CD4-positive, alpha-beta T cell treated with Interleukin-6 at 100 ng/mL for 8 hours (primary cell): ENCODE results near the gene AR.
"Not testable (repeated sequence)": the region's sequence is repeated elsewhere in the genome, so short reads cannot be mapped to it uniquely, and the experiment has no call there.

Experiments used
- DNase-seq: peaks from one replicate; pipeline ENCODE4 v3.0.0-alpha.2; 2020; ENCODE audit warnings: mixed read lengths, low spot score

AR gene

GRCh38 chrX:67635424-67635823 lies 91.6 kb downstream of the AR start:
- DNase-seq = no peak

GRCh38 chrX:67636532-67636931 lies 92.7 kb downstream of the AR start:
- no peak for DNase-seq

GRCh38 chrX:67637293-67637692 lies 93.5 kb downstream of the AR start:
- not testable (repeated sequence) for DNase-seq

- DNase-seq = no peak
Measured at GRCh38 chrX:67648361-67648760, 104.5 kb downstream of the AR start.

- DNase-seq = no peak
Measured at GRCh38 chrX:67651437-67652142, 107.8 kb downstream of the AR start.

- no peak for DNase-seq
Measured at GRCh38 chrX:67652543-67652942, 108.7 kb downstream of the AR start.

- DNase-seq = no peak
Measured at GRCh38 chrX:67654301-67654700, 110.5 kb downstream of the AR start.

GRCh38 chrX:67665583-67665982 lies 121.8 kb downstream of the AR start:
- DNase-seq = no peak

GRCh38 chrX:67670717-67671116 lies 126.9 kb downstream of the AR start:
- not testable (repeated sequence) for DNase-seq

GRCh38 chrX:67673741-67674274 lies 130.0 kb downstream of the AR start:
- DNase-seq = no peak

GRCh38 chrX:67674741-67675140 lies 130.9 kb downstream of the AR start:
- DNase-seq = no peak

- no peak for DNase-seq
Measured at GRCh38 chrX:67684136-67684535, 140.3 kb downstream of the AR start.

GRCh38 chrX:67692246-67692645 lies 148.4 kb downstream of the AR start:
- no peak for DNase-seq

GRCh38 chrX:67693928-67694327 lies 150.1 kb downstream of the AR start:
- no peak for DNase-seq

- DNase-seq = no peak
Measured at GRCh38 chrX:67697452-67697851, 153.6 kb downstream of the AR start.

GRCh38 chrX:67700602-67701001 lies 156.8 kb downstream of the AR start:
- no peak for DNase-seq

- no peak for DNase-seq
Measured at GRCh38 chrX:67714004-67714403, 170.2 kb downstream of the AR start.

GRCh38 chrX:67717571-67717970 lies 173.8 kb downstream of the AR start:
- DNase-seq = no peak

GRCh38 chrX:67718926-67719325 lies 175.1 kb downstream of the AR start:
- DNase-seq = no peak

GRCh38 chrX:67720344-67720743 lies 176.5 kb downstream of the AR start:
- DNase-seq = no peak

- no peak for DNase-seq
Measured at GRCh38 chrX:67721321-67721720, 177.5 kb downstream of the AR start.

- no peak for DNase-seq
Measured at GRCh38 chrX:67723580-67724351, 179.9 kb downstream of the AR start.

GRCh38 chrX:67724359-67725110 lies 180.7 kb downstream of the AR start:
- DNase-seq = no peak
